Activated CD4-positive, alpha-beta T cell treated with anti-CD3 and anti-CD28 coated beads for 24 hours (primary cell): Measurements from ENCODE around the gene CARD10.
"Not testable (repeated sequence)": the region's sequence is repeated elsewhere in the genome, so short reads cannot be mapped to it uniquely, and the experiment has no call there.

Experiments
- DNase-seq, 2 donors: peaks; one replicate each; pipeline ENCODE4 v3.0.0-alpha.2; 2020; ENCODE audit warnings: low read depth in 2 of 2

Gene CARD10

DNA sequence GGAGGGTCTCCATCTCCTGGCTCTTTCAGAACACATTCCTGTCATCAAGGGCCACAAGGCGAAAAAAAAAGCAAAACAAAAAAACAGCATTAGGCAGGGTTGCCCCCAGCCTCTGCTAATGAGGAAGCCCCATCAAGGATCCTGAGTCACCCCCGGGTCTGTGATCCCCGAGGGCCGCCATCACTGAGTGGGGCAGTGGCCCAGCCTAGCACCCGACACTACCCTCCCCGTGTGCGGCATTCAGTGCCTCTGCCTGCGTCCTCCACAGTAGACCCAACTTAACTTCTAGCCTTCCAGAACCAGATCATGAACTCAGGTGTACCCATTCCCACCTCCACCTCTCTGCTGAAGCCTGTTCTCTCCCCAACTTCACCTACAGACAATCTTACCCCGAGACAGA is 34.5 kb upstream of the CARD10 start:
- no peak for DNase-seq

DNA sequence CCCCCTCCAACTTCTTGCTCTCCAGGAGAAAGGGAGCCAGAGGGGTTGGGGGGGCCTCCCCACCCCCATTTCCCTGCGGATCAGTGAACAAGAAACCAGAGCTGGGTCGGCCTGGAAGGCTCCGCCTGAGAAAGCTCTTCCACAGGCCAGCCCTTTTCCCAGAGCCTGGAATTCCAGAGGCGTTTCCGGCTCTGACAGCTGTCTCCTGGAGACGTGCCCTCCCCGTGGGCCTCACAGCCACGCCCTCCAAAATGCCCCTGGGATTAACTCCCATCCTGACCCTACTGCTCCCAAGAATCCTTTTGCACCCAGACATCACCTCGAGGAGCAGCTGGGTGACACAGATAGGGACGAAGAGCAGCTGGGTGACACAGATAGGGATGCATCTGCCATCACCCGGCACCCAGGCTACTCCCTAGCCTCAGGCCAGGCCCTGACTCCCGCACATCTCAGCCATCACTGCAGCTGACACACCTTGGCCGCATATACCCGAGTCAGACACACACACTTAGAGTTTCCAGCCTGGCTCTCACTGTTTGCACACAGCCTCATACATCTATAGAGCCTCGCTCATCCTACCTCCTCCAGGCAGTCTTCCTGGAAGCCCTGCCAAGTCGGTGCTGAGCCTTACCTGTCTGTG is 33.4 kb upstream of the CARD10 start:
- no peak for DNase-seq

DNA sequence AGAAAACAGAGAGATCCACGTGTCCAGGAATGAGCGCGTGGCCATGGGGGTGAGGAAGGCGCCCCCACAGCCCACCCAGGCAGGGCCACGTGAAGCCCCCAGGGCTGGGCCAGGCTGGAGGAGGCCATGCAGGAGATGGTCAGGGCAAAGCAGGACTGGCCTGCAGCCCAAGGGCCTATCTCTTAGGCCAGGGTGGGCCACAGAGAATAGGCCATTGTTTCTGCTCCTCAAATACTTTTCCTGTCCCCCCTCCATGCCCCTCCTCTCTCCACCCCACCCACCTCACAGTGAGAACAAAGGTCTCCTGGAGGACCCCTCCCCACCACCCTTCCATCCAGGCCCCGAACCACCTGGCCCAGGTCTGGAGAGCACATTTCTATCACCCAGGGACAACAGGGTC is 32.8 kb upstream of the CARD10 start:
- DNase-seq, result no peak

DNA sequence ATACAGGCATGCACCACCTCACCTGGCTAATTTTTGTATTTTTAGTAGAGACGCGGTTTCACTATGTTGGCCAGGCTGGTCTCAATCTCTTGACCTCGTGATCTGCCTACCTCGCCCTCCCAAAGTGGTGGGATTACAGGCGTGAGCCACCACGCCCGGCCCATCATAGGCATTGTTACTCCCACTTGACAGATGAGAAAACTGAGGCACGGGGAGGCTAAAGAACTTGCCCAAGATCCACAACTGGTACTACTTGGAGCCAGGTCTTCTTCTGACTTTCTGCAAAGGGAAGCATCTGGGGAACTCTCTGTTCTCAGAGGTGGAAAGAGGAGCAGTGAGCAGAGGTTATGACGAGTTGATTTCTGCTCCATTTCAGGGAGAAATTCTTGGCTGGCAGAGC is 31.7 kb upstream of the CARD10 start:
- DNase-seq, result not testable (repeated sequence)

DNA sequence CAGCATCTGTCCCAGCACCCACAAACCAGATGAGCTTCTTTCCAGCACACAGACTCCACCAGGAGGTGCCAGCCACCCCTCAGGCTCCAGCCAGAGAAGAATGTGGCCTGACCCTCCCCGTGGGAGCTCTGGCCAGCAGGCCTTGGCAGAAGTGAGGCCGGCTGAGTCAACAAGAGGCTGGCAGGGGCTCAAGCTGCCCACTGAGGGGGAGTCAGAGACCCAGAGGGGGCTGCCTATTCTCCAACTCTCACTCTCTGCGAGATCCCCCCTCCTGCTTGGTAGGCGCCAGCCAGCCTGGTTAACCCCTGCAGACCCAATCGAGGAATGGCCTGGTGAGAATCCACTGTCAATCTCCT is 30.5 kb upstream of the CARD10 start:
- DNase-seq, result no peak

DNA sequence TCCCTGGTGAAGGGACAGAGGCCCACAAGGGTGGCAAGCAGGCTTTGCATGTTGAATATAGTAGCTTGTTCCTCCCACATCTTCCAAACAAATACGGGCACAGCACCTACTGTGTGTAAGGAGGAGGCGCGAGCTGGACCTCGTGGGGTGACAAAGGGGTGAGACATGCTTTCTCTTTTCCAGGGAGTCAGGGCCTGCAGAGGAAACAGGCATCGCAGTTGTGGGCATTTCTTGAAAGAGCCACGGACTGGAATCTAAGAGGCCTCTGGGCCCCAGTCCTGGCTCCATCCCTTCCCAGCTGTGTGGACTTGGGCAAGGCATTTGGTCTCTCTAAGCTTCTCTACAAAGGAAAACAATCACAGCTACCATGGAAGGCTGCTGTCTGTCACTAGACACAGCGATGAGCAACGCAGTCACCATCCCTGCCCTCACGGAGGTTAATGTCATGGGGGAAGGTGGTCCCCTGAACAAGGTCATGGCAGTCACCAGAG is 28.1 kb upstream of the CARD10 start:
- DNase-seq, result no peak

DNA sequence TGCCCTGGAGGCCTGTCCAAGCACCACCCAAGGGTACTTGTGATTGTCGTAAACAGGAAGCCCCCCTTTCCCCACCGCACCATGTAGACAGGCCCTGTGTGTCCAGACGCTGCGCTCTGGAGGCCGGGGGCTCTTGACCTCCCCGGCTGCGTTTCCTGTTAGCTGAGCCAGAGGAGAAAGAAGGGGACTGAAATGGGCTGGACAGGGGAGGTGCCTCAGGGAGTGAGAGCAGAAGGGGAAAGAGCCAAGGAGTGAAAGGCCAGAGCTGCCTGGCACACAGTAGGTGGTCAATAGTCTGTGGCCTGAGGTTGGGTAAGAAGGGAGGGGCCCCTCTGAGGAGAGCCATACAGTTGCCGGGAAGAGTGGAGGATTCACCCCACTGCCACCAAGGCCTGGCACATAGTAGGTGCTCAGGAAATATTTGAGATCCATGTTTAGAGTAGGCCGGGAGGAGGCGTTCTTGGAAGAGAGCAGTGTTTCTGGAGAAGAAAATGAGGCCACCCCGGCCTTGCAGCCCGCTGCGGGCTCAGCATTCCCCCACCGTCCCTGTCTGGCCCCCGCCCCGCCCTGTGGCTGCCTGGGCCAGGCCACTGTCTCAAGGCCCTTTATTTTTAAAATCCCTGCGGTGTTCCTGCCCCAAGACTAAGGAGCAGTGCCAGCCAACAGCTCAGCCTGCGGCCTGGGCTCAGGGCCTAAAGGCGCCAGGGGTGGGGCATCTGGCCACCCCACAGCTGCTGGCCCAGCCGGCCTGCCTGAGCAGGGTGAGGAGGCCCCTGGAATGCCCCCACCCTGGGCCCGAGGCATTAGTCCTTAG is 27.4 kb upstream of the CARD10 start:
- no peak for DNase-seq

DNA sequence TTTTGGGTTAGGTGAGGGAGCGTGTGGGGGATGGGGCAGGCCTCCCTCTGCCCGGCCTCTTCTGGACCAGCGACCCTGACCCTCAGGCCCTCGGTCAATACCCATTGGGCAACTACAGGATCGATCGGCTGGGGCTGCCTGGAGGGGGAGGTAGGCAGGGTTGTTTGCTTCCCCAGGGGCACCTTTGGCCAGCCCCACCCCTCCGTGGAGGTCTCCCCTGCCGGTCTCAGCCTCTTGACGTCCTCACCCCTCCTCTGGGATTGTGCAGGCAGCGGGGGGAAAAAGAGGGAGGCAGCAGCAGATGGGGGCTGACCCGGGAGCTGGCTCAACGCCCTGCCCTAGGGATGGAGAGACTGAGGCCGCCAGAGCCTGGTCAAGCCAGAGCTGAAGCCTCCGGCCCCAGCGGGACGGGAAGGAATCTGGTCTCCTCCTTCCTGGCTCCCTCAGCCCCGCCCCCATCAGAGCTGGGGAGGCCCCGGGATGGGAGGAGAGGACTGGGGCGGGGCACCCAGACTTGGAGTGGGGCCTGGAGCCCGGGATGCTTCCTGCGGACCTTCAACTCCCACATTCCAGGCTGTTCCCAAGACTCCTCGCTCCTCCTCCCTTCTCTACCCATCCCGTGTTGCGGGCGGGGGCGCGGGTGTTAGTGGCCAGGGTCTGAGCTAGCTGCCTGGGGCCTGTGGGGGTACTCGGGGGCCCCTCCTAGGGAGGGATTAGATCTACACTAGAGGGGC is 26.7 kb upstream of the CARD10 start:
- no peak for DNase-seq

DNA sequence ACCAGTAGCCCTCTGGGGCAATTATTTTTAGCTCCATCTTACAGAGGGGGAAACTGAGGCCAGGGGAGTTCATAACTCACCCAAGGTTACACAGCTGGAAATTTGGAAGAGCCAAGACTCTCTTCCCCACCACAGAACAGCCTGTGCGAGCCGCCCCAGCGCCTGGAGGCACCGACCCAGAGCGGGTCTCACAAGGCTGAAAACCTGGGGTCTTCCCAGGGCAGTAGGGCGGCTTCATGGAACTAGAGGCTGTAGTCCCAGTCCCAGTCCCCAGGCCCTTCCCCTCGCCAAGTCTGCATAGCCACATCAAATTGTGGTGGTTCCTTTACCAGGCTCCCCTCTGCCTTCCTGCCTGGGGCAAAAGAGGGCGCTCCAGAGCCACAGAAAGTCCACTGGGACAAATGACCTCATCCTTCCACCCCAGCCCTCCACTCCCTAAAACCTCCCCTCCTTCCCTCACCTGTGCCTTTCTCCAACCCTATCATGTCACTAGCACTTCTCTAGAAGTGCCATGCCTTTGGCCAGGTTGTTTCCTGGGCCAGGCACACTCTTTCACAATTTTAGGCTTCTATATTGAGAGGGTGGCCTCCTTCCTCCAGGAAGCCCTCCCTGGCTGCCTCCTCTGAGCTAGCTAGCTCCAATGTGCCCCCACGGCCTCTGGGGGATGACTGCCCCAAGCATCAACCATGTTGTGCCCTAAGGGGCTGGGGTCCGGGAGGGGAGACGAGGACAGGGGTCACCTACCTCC is 25.9 kb upstream of the CARD10 start:
- DNase-seq, result peak in 1 of 2 donors; percentile 52

DNA sequence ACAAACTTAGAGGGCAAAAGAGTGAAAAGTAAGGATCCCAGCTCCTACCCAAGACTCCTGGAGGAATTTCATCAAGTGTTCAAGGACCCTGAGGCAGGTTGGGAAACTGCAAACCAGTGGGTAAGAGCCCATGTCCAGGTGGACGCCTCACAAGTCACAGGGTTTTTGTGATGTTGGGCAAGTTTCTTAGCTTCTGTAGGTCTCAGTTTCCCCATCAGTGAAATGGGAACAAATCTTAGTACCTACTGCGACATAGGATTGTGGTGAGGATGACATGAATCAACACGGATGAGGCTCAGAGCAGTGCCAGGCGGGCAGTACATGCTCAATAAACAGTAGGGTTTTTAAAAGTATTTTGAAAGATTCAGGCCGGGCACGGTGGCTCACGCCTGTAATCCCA is 23.7 kb upstream of the CARD10 start:
- DNase-seq, result no peak

DNA sequence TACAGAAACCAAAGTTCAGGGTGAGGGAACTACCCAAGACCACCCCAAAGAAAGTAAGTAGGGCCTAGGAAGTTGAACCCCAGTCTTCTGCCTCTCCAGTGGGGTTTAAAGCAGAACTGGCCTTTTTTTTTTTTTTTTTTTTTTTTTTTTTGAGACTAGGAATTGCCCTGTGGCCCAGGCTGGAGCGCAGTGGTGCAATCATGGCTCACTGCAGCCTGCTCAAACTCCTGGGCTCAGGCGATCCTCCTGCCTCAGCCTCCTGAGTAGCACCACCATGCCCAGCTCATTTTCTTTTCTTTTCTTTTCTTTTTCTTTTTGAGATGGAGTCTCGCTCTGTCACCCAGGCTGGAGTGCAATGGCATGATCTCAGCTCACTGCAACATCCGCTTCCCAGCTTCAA is 23.2 kb upstream of the CARD10 start:
- not testable (repeated sequence) for DNase-seq

DNA sequence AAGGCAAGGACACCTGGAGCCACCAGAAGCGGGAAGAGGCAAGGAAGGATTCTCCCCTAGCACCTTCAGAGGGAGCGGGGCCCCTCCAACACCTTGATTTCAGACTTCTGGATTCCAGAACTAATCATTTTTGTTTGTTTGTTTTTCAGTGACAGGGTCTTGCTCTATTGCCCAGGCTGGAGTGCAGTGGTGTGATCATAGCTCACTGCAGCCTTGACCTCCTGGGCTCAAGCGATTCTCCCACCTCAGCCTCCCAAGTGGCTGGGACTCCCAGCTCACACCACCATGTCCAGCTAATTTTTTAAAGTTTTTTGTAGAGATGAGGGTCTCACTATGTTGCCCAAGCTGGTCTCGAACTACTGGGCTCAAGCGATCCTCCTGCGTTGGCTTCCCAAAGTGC is 20.6 kb upstream of the CARD10 start:
- not testable (repeated sequence) for DNase-seq

DNA sequence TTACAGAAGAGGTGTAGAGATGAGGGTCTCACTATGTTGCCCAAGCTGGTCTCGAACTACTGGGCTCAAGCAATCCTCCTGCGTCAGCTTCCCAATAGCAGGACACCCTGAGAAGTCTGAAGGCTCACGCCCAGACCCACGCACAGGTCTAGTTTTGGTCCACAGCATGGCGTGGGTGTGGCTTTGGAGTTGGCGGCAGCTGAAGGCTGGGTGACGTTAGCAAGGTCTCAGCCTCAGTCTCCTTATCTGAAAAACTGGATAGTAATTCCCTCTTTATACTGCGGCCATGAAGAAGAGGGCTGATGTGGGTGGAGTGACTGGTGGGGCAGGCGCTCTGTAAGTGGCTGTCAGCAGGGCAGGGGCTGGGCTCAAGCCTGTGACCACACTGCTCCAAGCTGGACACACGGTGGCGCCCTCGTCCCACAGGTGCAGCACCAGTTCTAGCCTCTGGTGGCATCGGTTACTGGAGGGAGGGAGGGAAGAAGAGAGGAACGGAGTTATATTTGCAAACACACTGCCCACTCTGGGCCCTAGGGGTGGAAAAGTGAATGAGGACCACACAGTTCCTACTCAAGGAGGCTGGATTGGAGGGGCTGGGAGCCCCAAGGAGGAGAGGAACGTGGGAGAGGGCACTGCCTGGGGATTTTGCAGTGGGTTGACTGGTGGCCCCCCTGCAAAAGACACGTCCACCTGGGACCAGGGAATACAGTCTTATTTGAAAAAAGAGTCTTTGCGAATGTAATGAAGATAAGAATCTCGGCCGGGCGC is 19.6 kb upstream of the CARD10 start:
- peak; percentile 88 for DNase-seq

DNA sequence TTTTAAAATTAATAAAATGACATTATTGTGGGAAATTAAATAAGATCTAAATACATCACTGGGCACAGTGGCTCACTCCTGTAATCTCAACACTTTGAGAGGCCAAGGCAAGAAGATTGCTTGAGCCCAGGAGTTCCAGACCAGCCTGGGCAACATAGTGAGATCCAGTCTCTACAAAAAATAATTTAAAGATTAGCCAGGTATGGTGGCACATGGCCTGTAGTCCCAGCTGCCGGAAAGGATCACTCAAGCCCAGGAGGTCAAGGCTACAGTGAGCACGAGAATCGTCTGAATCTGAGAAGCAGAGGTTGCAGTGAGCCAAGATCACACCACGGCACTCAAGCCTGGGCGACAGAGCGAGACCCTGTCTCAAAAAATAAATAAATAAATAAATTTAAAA is 15.9 kb upstream of the CARD10 start:
- DNase-seq, result no peak

DNA sequence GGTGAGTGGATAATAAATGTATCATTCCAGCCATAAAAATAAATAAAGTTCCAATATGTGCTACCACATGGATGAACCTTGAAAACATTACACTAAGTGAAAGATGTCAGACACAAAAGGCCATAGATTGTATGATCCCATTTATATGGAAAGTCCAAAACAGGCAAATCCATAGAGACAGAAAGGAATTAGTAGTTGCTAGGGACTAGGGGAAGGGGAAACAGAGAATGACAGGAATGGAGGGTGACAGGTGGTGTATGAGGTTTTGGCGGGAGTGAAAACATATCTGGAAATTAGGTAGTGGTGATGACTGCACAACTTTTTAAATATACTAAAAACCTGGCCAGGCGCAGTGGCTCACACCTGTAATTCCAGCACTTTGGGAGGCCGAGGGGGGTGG is 15.2 kb upstream of the CARD10 start:
- DNase-seq, result no peak

DNA sequence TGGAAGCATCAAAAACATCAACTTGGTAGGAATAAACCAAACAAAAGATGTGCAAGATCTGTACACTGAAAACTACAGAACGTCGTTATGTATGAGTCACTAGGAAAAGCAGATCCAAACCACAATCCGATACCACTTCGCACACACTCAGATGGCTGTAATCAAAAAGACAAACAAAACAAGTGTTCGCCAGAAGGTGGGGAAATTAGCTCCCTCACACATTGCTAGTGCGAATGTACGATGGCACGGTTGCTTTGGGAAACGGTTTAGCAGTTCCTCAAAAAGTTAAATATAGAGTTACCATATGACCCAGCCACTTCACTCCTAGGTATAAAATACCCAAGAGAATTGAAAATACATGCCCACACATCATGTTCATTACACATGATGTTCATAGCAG is 14.8 kb upstream of the CARD10 start:
- DNase-seq, result no peak

DNA sequence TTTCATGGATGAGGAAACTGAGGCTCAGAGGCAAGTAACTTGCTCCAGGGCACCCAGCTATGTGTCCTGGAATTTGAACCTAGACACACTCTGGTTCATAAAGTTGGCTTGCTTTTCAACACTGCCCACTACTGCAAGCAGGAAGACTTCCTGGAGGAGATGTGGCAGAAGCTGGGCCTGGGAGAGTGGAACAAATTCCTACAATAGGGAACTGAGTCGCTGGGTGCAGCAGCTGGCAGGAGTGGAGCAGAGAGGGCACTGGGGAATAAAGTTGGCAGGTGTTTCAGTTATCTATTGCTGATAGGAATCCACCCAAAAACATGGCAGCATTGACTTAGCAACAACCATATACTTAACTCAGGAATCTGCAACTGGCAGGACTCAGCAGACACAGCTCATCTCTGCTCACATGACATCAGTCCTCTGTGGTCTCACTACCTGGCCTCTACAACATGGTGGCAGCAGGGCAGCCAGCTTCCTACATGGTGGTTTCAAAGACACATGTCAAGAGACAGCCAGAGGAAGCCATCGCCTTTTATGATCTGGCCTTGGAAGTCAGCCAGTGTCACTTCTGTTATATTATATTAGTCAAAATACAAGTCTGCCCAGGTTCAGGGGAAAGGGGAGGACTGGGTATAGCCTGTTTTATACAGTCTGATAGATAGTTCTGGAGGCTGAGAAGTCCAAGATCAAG is 10.6 kb upstream of the CARD10 start:
- DNase-seq, result no peak

DNA sequence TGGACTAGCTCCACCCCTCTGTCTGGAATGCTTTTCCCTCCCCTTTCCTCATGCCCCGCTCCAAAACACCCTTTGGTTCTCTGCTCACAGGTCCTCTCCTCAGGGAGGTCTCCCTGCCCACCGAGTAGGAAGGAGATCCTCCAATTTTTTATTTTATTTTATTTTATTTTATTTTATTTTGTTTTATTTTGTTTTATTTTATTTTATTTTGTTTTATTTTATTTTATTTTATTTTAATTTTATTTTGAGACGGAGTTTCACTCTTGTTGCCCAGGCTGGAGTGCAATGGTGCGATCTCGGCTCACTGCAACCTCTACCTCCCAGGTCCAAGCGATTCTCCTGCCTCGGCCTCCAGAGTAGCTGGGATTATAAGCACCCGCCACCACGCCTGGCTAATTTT is 8.7 kb upstream of the CARD10 start:
- not testable (repeated sequence) for DNase-seq

DNA sequence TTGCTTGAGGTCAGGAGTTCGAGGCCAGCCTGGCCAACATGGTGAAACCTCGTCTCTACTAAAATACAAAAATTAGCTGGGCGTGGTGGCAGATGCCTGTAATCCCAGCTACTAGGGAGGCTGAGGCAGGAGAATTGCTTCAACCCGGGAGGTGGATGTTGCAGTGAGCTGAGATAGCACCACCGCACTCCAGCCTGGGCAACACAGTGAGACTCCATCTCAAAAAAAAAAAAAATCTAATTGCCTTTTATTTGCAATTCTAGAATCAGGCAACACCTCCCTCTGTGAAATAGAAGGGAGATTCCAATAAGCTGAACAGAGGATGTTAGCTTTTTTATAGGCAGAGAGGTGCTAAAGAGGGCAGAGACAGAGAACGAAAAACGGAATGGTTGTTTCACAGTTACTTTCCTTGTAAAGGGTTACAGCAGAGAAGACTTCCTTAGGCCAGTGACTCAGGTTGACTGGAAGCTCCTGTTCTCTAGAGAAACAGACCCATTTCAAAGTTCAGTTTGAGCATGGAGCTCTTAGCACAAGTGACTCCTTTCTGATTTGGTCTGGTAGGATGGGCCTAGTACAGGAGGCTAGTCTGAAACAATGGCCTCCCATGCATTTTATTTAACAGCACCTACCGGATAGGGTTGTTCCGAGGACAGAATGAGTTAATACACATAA is 8.0 kb upstream of the CARD10 start:
- DNase-seq, result not testable (repeated sequence)

DNA sequence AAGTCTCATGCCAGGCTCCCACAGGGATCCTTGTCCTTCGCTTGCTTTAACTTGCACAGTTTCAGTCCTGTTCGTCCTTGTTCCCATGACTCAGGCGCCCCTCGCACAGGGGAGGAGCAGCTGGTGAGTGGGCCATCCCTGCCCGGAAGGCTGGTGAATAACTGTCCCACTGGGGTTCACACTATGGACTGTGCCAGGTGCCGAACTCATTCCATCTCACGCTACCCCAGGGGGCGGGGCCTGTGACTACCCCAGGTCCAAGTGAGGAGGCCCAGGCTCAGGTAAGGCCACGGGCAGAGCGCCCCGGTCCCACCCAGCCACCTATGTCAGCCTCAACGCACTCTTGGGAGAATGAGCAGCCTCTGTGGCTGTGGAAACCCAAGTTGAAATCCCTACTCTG is 7.2 kb upstream of the CARD10 start:
- DNase-seq, result no peak
